Measurements from ENCODE around the gene EIF4G3.
"Not testable (repeated sequence)": the region's sequence is repeated elsewhere in the genome, so short reads cannot be mapped to it uniquely, and the experiment has no call there.

EIF4G3 gene

DNA sequence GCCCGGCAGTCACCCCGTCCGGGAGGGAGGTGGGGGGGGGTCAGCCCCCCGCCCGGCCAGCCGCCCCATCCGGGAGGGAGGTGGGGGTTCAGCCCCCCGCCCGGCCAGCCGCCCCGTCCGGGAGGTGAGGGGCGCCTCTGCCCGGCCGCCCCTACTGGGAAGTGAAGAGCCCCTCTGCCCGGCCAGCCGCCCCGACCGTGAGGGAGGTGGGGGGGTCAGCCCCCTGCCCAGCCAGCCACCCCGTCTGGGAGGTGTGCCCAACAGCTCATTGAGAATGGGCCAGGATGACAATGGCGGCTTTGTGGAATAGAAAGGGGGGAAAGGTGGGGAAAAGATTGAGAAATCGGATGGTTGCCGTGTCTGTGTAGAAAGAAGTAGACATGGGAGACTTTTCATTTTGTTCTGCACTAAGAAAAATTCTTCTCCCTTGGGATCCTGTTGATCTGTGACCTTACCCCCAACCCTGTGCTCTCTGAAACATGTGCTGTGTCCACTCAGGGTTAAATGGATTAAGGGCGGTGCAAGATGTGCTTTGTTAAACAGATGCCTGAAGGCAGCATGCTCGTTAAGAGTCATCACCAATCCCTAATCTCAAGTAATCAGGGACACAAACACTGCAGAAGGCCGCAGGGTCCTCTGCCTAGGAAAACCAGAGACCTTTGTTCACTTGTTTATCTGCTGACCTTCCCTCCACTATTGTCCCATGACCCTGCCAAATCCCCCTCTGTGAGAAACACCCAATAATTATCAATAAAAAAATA, 152.4 kb downstream of the EIF4G3 start:
- not testable (repeated sequence) for DNase-seq

DNA sequence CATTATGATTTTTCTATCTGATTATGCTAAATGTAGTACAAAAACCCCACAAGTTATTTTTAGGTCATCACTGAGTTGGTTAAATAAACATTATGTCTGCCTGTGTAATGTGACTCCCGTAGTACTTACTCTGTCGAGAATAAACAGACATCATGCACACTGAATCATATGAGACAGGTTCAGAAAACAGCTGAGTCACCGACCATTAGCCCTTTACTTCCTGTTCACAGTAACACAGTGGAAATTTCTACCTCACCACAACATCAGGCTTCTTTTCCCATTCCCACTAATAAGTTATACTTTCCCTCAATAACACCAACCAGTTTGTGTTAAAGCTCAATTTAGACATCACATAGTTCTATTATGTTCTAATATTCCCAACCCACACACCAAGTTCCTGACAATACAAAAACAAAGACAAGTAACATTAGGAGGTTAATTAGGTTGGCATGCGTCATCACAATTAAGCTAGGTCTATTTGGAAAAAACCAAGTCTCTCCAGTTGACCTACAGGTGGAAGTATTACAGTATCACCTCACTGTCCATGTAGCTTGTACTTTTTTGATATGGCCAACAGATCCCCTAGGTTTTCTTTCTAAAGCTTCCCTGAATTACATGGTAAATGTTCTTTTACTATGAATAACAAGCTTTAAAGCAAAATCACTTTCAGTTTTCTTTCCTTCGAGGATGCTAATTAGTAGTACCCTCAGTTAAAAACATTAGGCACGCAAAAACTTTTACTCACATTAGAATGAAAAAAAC, 154.2 kb downstream of the EIF4G3 start:
- DNase-seq = peak; percentile 94

DNA sequence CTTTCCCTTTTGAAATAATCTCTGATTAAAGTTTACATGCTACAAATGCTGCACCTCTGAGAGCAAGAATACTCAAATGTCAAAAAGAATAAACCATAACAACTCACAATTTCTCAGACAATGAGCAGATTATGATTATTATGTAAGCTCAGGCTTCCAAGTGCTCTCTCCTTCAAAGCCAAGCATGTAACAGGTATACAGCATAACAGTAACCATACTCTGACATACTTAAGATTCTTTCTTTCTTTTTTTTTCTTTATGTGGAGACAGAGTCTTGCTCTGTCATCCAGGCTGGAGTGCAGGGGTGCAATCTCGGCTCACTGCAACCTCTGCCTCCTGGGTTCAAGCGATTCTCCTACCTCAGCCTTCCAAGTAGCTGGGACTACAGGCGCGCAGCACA, 155.4 kb downstream of the EIF4G3 start:
- no peak for DNase-seq

DNA sequence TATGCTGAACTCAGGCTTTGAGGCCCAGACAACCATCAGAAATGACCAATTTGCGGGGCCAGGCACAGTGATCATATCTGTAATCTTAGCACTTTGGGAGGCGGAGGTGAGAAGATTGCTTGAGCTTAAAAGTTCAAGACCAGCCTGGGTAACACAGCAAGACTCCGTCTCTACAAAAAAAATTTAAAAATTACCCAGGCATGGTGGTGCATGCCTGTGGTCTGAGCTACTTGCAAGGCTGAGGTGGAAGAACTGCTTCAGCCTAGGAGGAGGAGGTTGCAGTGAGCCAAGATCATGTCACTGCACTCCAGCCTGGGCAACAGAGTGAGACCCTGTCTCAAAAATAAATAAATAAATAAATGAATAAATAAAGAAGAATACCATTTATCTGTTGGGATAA, 156.5 kb downstream of the EIF4G3 start:
- DNase-seq = no peak

DNA sequence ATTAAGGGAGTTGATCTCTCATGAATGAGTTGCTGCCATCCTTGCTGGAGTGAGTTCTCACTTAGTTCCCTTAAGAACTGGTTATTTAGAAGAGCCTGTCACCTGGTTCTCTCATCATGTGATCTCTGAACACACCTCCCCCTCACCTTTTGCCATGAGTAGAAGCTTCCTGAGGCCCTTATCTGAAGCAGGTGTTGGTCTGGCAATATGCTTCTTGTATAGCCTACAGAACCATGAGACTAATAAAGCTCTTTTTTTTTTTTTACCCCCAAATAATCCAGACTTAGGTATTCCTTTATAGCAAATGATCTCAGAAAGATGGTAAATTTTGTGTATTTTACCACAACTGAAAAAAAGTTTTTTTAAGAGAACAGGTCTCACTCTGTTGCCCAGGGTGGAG, 158.0 kb downstream of the EIF4G3 start:
- no peak for DNase-seq

DNA sequence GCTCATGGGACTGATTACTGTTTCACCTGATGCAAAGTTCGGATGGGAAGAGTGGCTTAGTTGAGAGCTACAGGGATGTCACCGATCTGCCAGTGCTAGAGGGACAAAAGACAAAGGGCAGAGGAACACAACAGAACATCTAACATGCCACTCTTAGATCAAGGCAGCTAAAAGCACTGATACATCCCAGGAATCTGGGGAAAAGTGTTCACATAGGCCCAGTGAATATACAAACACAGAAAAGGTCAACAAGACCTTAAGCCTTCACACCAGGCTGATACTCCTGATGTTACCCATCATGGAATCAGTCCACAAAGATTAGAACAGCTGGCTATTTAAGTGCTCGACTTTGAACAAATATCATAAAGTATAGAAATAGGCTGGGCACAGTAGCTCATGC, 163.2 kb downstream of the EIF4G3 start:
- no peak for DNase-seq

DNA sequence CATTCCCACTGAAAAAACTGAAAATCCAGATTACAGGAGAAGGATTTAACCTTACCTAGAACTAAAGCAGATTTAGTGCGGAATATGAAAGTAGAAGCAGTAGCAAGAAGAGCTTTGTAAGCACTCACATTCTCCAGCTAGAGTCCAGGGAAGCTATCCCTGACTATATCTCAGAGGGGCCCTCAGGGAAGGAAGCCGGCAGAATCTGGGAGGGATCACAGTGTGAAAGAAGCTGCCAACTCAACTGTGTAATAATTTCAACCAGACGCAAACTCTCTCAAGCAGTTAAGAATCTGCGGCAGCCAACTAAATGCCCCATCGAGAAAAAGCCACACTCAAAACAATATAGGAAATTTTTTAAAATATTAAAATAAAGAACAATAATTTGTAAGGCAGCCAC, 163.8 kb downstream of the EIF4G3 start:
- no peak for DNase-seq

DNA sequence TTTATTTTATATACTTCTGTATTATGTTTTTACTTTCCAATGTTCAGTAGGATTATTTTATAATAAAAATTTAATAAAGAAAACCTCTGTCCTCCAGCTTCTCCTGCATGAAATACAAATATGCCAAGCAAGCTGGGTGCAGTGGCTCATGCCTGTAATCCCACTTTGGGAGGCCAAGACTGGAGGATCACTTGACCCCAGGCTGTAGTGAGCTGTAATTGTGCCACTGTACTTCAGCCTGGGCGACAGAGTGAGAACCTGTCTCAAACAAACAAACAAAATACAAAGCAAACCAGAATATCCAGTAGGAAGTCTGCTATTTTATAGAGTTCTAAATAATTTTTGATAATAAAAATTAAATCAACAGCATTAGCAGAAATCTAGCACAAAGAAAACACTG, 168.8 kb downstream of the EIF4G3 start:
- DNase-seq = no peak

DNA sequence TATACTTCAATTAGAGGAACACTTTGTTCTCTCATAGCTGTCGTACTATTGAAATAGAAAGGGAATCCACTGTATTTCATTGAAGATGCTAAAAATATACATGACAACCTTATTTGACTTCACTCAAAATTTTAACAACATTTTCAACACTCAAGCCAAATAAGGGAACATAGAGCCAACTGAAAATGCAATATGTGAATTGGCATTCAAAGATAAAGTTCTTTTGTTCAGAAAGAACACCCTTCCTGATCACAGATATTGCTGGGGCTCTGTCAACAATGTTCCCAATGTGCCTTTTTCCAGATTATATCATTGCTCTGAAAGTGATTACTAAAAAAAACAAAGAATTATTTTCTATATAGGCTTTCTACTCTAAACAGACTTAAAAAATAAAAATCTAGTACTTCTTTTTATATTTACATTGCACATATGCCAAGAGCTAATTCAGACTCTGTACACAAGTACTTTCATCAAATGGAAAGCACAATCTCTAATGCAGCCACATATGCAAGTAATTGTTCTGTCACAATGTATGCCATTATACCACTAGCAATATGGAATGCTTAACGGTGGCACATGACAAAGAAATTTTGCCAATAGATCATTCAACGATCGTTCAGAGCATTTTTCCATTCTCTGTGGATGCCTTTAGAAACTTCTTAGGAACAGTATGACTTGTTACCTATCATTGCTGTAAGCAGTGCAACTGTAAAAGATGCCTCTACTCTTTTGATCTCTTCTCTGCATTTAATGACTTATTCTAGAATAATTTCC, 171.0 kb downstream of the EIF4G3 start:
- no peak for DNase-seq

DNA sequence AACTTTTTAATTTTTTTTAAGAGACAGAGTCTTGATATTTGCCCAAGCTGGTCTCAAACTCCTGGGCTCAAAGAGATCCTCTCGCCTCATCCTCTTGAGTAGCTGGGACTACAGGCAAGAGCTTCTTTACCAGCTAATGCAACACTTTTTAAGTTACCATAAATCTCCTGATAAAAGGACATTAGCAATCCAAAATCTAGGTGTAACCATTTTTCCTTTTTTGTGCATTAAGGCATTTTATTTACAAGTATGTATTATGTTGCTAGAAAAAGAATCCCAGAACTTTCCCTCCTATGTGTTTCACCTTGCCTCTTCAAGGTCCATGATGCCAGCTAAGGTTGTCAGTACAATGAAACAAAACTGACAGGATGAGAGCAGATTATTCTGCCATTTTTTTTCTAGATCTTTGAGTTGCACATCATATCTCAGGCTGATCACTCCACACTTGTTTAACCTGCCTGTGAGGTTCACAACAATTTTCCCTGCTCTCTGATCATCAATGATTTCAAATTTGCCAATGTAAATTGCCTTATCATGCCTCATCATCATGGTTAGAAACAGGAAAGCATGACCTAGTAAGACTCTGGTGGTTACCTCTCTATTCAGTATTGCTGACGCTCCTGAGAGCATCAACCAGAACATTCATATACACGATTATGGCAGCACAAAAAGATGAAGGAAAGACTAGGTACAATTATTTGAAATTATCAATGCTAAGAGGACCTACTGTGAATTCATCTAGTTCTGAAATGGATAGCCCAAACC, 173.2 kb downstream of the EIF4G3 start:
- DNase-seq = no peak

DNA sequence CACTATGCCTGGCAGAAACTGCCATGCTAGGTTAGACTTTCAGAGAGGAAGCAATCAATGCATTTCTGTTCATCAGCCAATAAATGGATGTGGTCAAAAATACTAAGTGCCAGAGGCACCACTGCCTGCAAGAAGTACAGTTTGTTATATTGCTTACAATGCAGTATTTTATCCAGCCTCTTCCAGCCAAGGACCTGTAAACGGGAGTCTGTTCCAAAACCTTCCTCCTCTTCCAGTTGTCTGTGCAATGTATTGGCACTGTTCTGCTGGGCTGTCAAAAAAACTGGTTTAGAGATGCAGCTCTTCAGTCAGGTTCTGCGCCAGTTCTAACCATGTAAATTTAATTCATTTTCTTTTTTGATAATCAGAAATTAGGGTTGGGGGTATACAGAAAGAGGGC, 175.7 kb downstream of the EIF4G3 start:
- no peak for DNase-seq

DNA sequence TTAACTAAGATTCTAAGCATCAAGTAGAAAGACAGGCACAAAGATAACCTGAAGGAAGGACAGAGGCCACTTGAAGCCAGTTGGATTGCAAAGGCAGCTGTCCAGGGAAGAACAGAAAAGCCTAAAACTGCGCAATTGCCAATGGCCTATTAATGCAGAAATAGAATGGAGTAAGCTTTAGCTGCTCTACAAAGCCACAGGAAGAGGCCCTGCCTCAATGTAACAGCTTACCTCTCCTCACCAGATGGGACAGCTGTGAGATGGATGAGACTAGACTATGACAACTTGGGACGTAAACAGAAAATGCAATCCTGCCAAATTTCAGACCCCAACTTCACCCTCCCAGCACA, 176.5 kb downstream of the EIF4G3 start:
- DNase-seq = no peak

DNA sequence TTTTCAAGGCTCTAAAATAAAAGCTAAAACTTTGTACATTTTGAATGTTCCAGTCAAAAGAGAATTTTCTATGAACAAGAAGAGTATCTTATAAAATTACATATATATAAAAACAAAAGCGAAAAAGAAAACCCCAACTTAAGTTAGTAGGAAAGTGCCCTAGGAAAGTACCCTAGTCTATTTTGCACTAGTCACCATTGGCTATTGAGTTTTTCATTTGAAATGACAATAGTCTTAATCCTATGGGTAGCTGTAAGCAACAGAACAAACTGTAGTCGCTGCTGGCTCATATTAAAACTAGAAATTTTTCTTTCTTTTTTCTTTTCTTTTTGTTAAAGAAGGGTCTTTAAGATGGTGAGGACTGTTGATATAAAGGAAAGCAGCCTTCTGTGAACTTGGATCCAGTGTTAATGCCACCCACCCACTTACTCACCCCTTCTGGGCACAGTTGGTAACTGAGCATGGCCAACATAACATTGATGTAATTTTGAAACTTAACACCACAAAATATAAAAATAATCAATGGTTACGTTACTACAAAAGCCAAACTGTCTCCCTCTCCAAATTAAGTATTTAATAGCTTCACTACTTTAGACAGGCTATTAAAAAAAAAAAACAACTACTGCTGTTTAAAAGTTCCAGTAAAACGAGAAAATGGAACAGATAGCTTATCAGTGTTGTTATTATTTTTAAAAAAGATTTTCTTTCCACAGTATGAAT, 177.0 kb downstream of the EIF4G3 start:
- DNase-seq = no peak

DNA sequence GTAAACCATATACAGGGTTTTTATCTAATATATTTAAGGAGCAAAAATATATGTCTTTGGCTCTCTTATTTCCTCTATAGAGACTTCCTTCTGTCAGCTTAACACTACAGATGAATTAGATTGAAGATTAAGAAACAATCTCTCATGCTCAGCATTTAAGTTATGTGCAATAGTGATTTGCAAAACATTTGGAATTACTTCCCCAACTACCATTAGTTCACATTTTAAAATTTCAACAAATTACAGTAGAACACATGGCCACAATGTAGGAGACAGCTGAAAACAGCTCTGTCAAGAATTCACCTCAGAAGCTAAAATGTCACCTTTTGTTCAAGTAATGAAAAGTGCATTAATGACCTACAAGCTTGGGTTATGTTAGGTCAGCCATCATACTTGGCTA, 177.9 kb downstream of the EIF4G3 start:
- DNase-seq = no peak

DNA sequence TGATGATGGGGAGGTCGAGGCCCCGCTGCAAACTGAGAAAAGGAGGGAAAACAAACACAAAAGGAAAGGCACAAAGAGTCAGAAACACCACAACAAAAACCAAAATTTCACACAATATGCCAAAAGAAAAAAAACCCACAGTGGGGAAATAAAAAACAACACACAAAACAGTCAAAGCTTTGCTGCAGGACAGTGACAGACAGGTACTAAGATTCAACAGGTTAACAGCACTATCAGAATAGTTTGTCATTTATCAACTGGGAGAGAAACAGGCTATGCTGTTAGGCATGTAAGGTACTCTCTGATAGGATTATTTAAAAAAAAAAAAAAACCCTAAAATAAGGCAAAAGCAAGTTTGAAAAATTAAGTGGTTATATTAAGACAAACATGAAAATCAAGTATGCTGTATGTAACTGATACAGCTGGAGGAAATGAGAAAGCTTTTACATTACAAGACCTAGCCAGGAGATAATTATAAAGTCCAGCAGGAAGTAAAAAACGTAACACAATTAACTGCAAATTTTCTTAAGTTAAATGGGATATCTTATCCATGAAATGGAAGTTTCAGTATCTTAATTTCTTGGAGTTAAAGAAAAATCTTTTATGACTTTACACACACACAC, 179.0 kb downstream of the EIF4G3 start:
- no peak for DNase-seq

DNA sequence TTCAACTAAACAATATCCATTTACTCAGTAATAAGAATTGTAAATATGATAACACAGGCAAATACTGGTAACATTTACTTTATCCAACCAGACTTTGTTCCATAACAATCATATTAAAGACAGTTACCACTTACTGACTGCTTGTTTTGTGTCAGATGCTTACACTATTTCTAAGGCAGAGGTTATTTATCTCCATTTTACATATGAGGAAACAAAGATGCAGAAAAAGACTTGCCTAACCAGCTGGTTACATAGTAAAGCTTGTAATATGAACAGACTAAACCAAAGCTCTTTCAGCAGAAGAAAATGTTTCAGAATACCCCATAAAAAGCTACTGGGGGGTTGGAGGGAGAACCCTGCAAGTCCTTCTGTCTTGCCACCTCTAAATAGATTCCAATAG, 180.1 kb downstream of the EIF4G3 start:
- DNase-seq = peak; percentile 74

DNA sequence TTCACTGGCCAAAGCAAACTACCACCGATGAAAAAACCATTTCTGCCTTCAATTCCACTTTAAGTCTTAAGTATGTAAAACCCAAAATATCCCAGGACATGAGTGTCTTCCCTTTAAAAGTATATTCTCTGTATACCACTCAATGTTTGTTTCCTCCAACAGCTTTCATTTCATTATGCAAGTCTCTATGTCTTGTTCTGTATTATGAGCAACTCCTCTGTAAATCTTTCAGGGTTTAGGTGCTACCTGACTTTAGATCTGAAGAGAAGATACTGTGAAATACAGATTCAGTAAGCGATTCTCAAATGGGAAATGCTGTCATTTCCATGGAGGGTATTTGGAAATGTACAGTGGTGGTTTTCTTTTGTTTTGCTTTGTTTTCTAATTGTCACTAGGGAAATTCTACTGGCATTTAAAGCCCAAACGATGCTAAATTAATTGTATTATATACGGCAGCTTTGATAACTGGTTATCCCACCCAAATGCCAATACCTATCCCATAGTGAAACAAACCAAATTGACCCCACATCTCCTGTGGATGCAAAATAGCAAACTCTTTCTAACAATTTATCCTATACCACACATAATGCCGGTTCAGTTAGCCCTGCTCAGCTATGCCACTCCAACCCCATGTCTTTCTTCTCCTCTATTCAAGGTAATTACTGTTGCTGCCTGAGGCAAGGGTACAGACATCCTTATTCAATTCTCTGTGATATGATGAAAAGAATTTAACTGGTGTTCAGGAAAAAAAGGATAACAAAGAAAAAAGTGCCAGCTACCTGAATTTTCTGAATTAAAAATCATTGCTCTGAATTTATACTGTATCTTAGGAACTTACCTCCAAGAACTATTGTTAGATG, 182.8 kb downstream of the EIF4G3 start:
- no peak for DNase-seq

DNA sequence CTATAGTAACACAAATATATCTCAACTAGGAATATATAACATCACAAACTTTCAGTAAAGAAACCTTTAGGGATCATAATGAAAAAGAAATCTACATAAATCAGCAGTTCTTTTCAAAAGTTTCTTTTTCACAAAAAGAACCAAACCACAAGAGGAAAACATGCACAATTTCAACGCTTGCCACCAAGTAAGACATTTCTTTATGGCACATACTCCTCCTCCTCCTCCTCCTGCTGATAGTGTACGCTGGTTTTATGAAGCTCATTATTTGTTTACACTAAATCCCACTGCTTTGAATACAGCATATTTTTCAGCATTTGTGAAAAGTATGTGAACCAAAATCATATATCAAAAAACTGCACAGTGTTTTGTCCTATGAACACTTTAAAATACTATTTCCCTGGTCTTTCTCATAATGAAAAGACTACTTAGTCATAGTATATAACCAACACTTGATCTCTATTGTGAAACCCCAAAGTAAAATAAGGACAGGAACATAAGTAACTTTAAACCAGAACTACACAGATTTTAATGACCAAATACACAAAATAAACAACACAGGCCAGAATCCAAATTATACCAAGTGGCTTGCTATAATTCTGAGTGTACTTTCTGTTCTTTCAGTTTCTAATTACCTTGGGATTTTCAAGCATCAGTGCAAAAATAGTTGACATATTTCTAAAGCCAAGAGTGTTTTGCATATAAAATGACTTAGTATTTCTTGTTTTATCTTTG, 184.2 kb downstream of the EIF4G3 start:
- DNase-seq = no peak

DNA sequence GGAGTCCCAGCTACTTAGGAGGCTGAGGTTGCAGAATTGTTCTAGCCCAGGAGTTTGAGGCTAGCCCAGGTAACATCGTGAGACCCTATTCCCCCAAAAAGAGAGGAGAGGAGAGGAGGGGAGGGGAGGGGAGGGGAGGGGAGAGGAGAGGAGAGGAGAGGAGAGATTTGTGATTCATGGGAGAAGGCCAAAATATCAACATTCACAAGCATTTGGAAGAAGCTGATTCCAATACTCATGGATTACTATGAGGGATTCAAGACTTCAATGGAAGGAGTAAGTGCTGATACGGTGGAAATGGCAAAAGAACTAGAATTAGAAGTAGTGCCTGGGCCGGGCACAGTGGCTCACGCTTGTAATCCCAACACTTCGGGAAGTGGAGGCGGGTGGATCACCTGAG, 187.8 kb downstream of the EIF4G3 start:
- DNase-seq = no peak
